Chondrocyte (in vitro differentiated cells): ENCODE results near the gene MED12. TPM values are rescaled to one million over a fixed set of nuclear protein-coding genes. Genes with fewer than 3 reads are reported as not detected.

Experiments
- DNase-seq: peaks from one replicate; pipeline ENCODE4 v3.0.0; 2021; ENCODE audit warnings: mixed read lengths, low spot score
- H3K27ac Mint-ChIP-seq: one replicate; pipeline ENCODE4 v1.8.0; 2021; ENCODE audit warnings: mild to moderate bottlenecking, moderate library complexity, mixed read lengths; ENCODE audit not compliant: unreplicated experiment
- H3K27me3 Mint-ChIP-seq: 2 replicates; pipeline ENCODE4 v1.8.0; 2021; ENCODE audit warnings: low read depth, mixed read lengths
- H3K36me3 Mint-ChIP-seq: 2 replicates; pipeline ENCODE4 v1.8.0; 2021; ENCODE audit warnings: low read depth, mixed read lengths
- H3K4me1 Mint-ChIP-seq: 2 replicates; pipeline ENCODE4 v1.8.0; 2021; ENCODE audit warnings: low read depth, mild to moderate bottlenecking, mixed read lengths
- H3K4me3 Mint-ChIP-seq: one replicate; pipeline ENCODE4 v1.8.0; 2021; ENCODE audit warnings: mild to moderate bottlenecking, moderate library complexity, mixed read lengths; ENCODE audit not compliant: unreplicated experiment
- H3K9me3 Mint-ChIP-seq: 2 replicates; pipeline ENCODE4 v1.8.0; 2021; ENCODE audit warnings: low read depth, mixed read lengths
- CTCF ChIP-seq: fragments of 200-600 bp; sonication (generic); IDR thresholded peaks from 2 replicates; pipeline ENCODE4 v1.5.0; 2021; ENCODE audit warnings: antibody characterized with exemption, mild to moderate bottlenecking, moderate library complexity
- total RNA-seq: library from RNA; stranded (reverse); gene quantifications from 3 replicates; pipeline ENCODE4 v1.2.1, GENCODE V29; 2021

Gene MED12
- total RNA-seq, 1 donor from 2014 or later = 33.4 TPM

GRCh38 chrX:71085900-71086299 lies 32.5 kb upstream of the MED12 start:
- Mint-ChIP-seq H3K27me3 (no peaks in the 10 kb centered on the region), H3K4me3 (no peak overlapping the region), H3K36me3 (no peaks in the 10 kb centered on the region), H3K27ac (no peak overlapping the region), H3K9me3 (peaks cover 4% of the 10 kb centered on the region), H3K4me1 (no peaks in the 10 kb centered on the region)
- no peak for DNase-seq
- no peak for TF ChIP-seq CTCF

DNA sequence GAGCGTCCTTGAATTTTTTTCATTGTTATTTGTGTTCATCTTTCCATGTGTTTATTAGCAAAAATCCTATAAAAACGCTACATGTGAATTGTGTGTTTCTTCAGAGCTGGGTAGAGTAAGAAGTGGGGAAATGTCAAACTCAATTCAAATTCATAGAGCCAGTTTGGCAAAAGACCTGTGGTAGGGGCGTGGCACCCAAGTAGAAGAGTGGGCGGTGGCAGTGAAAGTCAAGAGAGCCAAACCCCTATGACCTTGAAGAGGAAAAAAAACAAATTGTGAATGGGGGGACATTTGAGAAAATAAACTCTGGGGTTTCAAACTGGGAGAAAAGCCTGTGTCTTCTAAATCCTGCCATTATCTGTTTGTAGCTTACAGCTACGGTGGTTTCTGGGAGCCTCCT lies 27.1 kb upstream of the MED12 start:
- H3K4me3 Mint-ChIP-seq = no peak overlapping the region
- H3K9me3 Mint-ChIP-seq = peaks cover 7% of the 10 kb centered on the region
- no peak for DNase-seq

GRCh38 chrX:71095033-71095432 lies 23.4 kb upstream of the MED12 start:
- Mint-ChIP-seq H3K27ac (no peak overlapping the region), H3K36me3 (no peaks in the 10 kb centered on the region), H3K27me3 (no peaks in the 10 kb centered on the region)

More for the DNA sequence above, 27.1 kb upstream of the MED12 start:
- Mint-ChIP-seq H3K36me3 (no peaks in the 10 kb centered on the region), H3K27me3 (no peaks in the 10 kb centered on the region), H3K27ac (no peak overlapping the region), H3K4me1 (peaks cover 4% of the 10 kb centered on the region)
- no peak for TF ChIP-seq CTCF

DNA sequence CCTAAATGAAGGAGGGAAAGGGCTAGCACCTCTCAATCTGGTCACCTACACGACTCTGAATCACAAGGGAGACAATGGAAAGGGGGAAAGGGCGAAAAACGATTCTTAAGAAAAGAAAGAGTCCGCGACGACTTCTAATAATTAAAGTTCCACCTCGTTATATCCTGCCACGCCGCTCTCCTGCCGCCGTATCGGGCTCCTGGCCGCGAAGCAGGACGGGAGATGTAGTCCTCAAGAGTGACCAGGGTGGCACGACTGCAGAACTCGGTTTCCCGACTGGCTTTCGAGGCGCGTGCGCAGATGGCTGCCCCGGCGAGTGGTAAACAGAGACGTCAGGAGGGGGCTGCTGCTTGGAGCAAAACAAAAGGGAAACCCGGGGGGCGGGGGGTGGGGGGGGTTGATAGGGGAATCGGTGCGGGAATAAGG lies 22.8 kb upstream of the MED12 start, which contains the start of gene FOXO4:
Gene FOXO4 (plus strand): TSS at position 297 of the 426 bp plus-strand sequence. CDS start 678 bp downstream, outside the sequence.
- H3K27ac Mint-ChIP-seq = peak within 1 kb of the TSS; percentile 89
- TF ChIP-seq CTCF = no peak
- peak within 1 kb of the TSS; percentile 86 for H3K4me3 Mint-ChIP-seq
- DNase-seq = peak; percentile 96
- peaks cover 8% of the 10 kb centered on the region for H3K4me1 Mint-ChIP-seq
- H3K27me3 Mint-ChIP-seq = no peaks in the 10 kb centered on the region
- H3K9me3 Mint-ChIP-seq = peaks cover 3% of the 10 kb centered on the region
- no peaks in the 10 kb centered on the region for H3K36me3 Mint-ChIP-seq

More at GRCh38 chrX:71095033-71095432, 23.4 kb upstream of the MED12 start:
- peaks cover 3% of the 10 kb centered on the region for H3K9me3 Mint-ChIP-seq
- DNase-seq = no peak
- no peak for TF ChIP-seq CTCF
- H3K4me1 Mint-ChIP-seq = peaks cover 8% of the 10 kb centered on the region
- H3K4me3 Mint-ChIP-seq = peak overlapping the region; percentile 86

- DNase-seq = no peak
These were observed 22.2 kb upstream of the MED12 start for GRCh38 chrX:71095981-71096759.

More at GRCh38 chrX:71095981-71096759, 22.2 kb upstream of the MED12 start:
- peaks cover 3% of the 10 kb centered on the region for H3K9me3 Mint-ChIP-seq
- H3K4me1 Mint-ChIP-seq = peaks cover 8% of the 10 kb centered on the region
- H3K4me3 Mint-ChIP-seq = peak overlapping the region; percentile 86
- H3K36me3 Mint-ChIP-seq = no peaks in the 10 kb centered on the region
- peak overlapping the region; percentile 89 for H3K27ac Mint-ChIP-seq
- H3K27me3 Mint-ChIP-seq = no peaks in the 10 kb centered on the region
- no peak for TF ChIP-seq CTCF
